Muscle of leg (tissue), 11 donors: ENCODE measurements around the gene PRICKLE2. TPM values are rescaled to one million over a fixed set of nuclear protein-coding genes. Genes with fewer than 3 reads are reported as not detected.

Experiments
- DNase-seq: peaks from one replicate; pipeline ENCODE4 v3.0.0; 2013
- H3K27ac ChIP-seq: one replicate; pipeline ENCODE4 v1.5.1; 2013; ENCODE audit warnings: mild to moderate bottlenecking, low read length, control low read depth
- H3K27me3 ChIP-seq: one replicate; pipeline ENCODE4 v1.6.1; 2013; ENCODE audit warnings: low read length; ENCODE audit not compliant: control insufficient read depth, insufficient read depth
- H3K36me3 ChIP-seq: one replicate; pipeline ENCODE4 v1.6.1; 2013; ENCODE audit warnings: low read length; ENCODE audit not compliant: control insufficient read depth, insufficient read depth
- H3K4me1 ChIP-seq: one replicate; pipeline ENCODE4 v1.6.1; 2013; ENCODE audit warnings: low read length; ENCODE audit not compliant: control insufficient read depth, insufficient read depth
- H3K4me3 ChIP-seq: one replicate; pipeline ENCODE4 v1.5.1; 2013; ENCODE audit warnings: low read length, control low read depth
- H3K9me3 ChIP-seq: replicated peaks from 2 replicates; pipeline ENCODE4 v1.6.1; 2013; ENCODE audit warnings: low read depth, low read length; ENCODE audit not compliant: control insufficient read depth
- WGBS: methylation state at CpG from one replicate; pipeline ENCODE4 v1.1.5; 2013; ENCODE audit warnings: missing lambda C conversion rate; ENCODE audit not compliant: insufficient coverage; 5-methylcytosine and 5-hydroxymethylcytosine counted together
- polyA plus RNA-seq, 8 donors: library from polyadenylated mRNA; unstranded; fragments of 120-200 nt; gene quantifications; one replicate each; pipeline versions ENCODE4 v1.2.1 to v1.2.3, GENCODE V29; 2013; ENCODE audit warnings: inconsistent platforms in 1 of 8, low replicate concordance in 1 of 8; ENCODE audit not compliant: insufficient read length in 8 of 8, insufficient read depth in 1 of 8
- total RNA-seq: library from RNA; stranded (reverse); fragments of 120-200 nt; gene quantifications from one replicate; pipeline ENCODE4 v1.2.4, GENCODE V29; 2013

Gene PRICKLE2
- total and polyA plus RNA-seq, 9 donors = 6.4 to 14.6 (median 10.0) TPM

GRCh38 chr3:64253689-64254088 lies 28.4 kb upstream of the PRICKLE2 start:
- DNase-seq = no peak
- Histone ChIP-seq H3K4me3 (no peak overlapping the region), H3K27me3 (no peaks in the 10 kb centered on the region), H3K4me1 (peaks cover 2% of the 10 kb centered on the region), H3K9me3 (no peaks in the 10 kb centered on the region), H3K27ac (no peak overlapping the region), H3K36me3 (no peaks in the 10 kb centered on the region)
- 92% methylated on average over 3 of the region's 6 CpGs for WGBS

DNA sequence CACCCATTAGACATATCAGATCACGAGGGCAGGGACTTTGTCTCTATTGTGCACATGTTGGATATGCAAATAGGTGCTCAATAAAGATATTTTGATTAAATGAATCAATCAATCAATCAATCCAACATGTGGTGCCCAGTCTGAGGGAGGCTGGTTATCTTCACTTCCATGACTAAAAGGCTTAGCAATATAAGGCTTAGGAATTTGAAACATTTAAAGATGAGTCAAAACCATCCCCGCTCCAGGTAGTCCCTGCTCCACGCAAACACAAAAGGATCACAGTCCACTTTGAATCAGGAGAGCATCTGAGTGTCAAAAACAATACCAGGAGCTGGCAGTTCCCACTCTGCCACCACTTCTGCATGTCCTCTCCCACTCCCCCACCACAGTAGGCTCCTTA lies 25.8 kb upstream of the PRICKLE2 start:
- Histone ChIP-seq H3K27me3 (no peaks in the 10 kb centered on the region), H3K4me3 (no peak overlapping the region), H3K4me1 (no peaks in the 10 kb centered on the region), H3K27ac (no peak overlapping the region), H3K36me3 (no peaks in the 10 kb centered on the region), H3K9me3 (no peaks in the 10 kb centered on the region)
- DNase-seq = no peak
- no CpG with 5 or more reads among the region's 3 CpGs for WGBS

GRCh38 chr3:64247991-64248646 lies 22.9 kb upstream of the PRICKLE2 start:
- Histone ChIP-seq H3K9me3 (no peaks in the 10 kb centered on the region), H3K4me1 (no peaks in the 10 kb centered on the region), H3K27me3 (no peaks in the 10 kb centered on the region), H3K36me3 (no peaks in the 10 kb centered on the region), H3K27ac (no peak overlapping the region), H3K4me3 (no peak overlapping the region)
- no peak for DNase-seq
- WGBS = no CpG with 5 or more reads among the region's 4 CpGs

GRCh38 chr3:64244011-64244942 lies 19.0 kb upstream of the PRICKLE2 start:
- Histone ChIP-seq H3K36me3 (no peaks in the 10 kb centered on the region), H3K27ac (no peak overlapping the region), H3K27me3 (no peaks in the 10 kb centered on the region), H3K4me3 (no peak overlapping the region), H3K9me3 (no peaks in the 10 kb centered on the region), H3K4me1 (peaks cover 13% of the 10 kb centered on the region)
- 57% methylated on average over 1 of the region's 9 CpGs for WGBS
- no peak for DNase-seq

- 45% methylated on average over 1 of the region's 2 CpGs for WGBS
- Histone ChIP-seq H3K9me3 (peaks cover 5% of the 10 kb centered on the region), H3K4me1 (peaks cover 23% of the 10 kb centered on the region), H3K27ac (no peak overlapping the region), H3K4me3 (no peak overlapping the region), H3K27me3 (no peaks in the 10 kb centered on the region), H3K36me3 (peaks cover 2% of the 10 kb centered on the region)
- peak; percentile 53 for DNase-seq
These were observed 17.2 kb upstream of the PRICKLE2 start for GRCh38 chr3:64242435-64242834.

- DNase-seq = no peak
- H3K9me3 ChIP-seq = peaks cover 11% of the 10 kb centered on the region
- no peak overlapping the region for H3K27ac ChIP-seq
- H3K36me3 ChIP-seq = peaks cover 2% of the 10 kb centered on the region
- H3K4me3 ChIP-seq = no peak overlapping the region
- 86% methylated on average over 1 of the region's 2 CpGs for WGBS
- H3K4me1 ChIP-seq = peaks cover 23% of the 10 kb centered on the region
- H3K27me3 ChIP-seq = no peaks in the 10 kb centered on the region
These were observed 15.7 kb upstream of the PRICKLE2 start for GRCh38 chr3:64240959-64241358.

DNA sequence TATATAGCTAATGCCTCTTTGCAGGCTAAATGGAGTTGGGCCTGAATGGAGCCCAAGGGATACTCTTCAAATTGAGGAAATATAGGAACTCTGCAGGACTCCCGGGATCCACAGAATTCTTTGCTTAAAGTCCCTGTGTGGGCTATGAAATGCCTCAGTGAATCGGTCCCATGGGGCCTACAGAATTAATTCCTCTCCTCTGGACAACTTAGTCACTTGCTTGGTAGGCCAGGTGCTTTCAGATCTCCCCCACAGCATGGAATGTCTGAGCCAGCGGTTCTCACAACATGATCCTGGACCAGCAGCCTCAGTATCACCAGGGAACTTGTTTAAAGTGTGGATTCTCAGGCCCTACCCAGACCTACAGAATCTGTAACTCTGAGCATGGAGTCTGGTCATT lies 15.1 kb upstream of the PRICKLE2 start:
- Histone ChIP-seq H3K4me1 (peaks cover 23% of the 10 kb centered on the region), H3K9me3 (peaks cover 11% of the 10 kb centered on the region)

GRCh38 chr3:64239841-64240240 lies 14.6 kb upstream of the PRICKLE2 start:
- H3K27ac ChIP-seq = no peak overlapping the region
- WGBS = no CpG with 5 or more reads among the region's 5 CpGs
- DNase-seq = no peak

More for the DNA sequence above, 15.1 kb upstream of the PRICKLE2 start:
- no peaks in the 10 kb centered on the region for H3K27me3 ChIP-seq
- peaks cover 7% of the 10 kb centered on the region for H3K36me3 ChIP-seq
- DNase-seq = no peak
- H3K4me3 ChIP-seq = no peak overlapping the region
- WGBS = 81% methylated on average over 3 of the region's 3 CpGs
- no peak overlapping the region for H3K27ac ChIP-seq

GRCh38 chr3:64238971-64239667 lies 13.9 kb upstream of the PRICKLE2 start:
- peak; percentile 94 for DNase-seq
- H3K36me3 ChIP-seq = peaks cover 9% of the 10 kb centered on the region
- H3K4me1 ChIP-seq = peaks cover 23% of the 10 kb centered on the region
- no peaks in the 10 kb centered on the region for H3K27me3 ChIP-seq
- WGBS = 5% methylated on average over 7 of the region's 12 CpGs
- H3K27ac ChIP-seq = peak overlapping the region; percentile 62
- no peak overlapping the region for H3K4me3 ChIP-seq
- H3K9me3 ChIP-seq = peaks cover 11% of the 10 kb centered on the region

More at GRCh38 chr3:64239841-64240240, 14.6 kb upstream of the PRICKLE2 start:
- peaks cover 9% of the 10 kb centered on the region for H3K36me3 ChIP-seq
- no peak overlapping the region for H3K4me3 ChIP-seq
- H3K27me3 ChIP-seq = no peaks in the 10 kb centered on the region
- H3K9me3 ChIP-seq = peaks cover 11% of the 10 kb centered on the region
- peaks cover 23% of the 10 kb centered on the region for H3K4me1 ChIP-seq

- peaks cover 20% of the 10 kb centered on the region for H3K4me1 ChIP-seq
- 100% methylated on average over 3 of the region's 7 CpGs for whole genome bisulfite sequencing
- no peak overlapping the region for H3K27ac ChIP-seq
- peaks cover 11% of the 10 kb centered on the region for H3K9me3 ChIP-seq
- H3K36me3 ChIP-seq = peaks cover 9% of the 10 kb centered on the region
- DNase-seq = no peak
- no peaks in the 10 kb centered on the region for H3K27me3 ChIP-seq
- no peak overlapping the region for H3K4me3 ChIP-seq
These were observed 11.8 kb upstream of the PRICKLE2 start for GRCh38 chr3:64237083-64237482.
